Endothelial cell of umbilical vein (primary cell): Measurements from ENCODE around the gene KDM5B. TPM values are rescaled to one million over a fixed set of nuclear protein-coding genes. Genes with fewer than 3 reads are reported as not detected.

Experiments used
- Bru-seq: library from RNA; stranded (reverse); fragments of 400-500 nt; gene quantifications from one replicate; lab custom pipeline; 2021; lab: Mats Ljungman, UMichigan
- BruChase-seq, 2 experiments: library from RNA; stranded (reverse); fragments of 400-500 nt; gene quantifications; one replicate each; lab custom pipeline; 2021; lab: Mats Ljungman, UMichigan
- BruUV-seq: library from RNA; stranded (reverse); fragments of 400-500 nt; replicated peaks from 2 replicates; lab custom pipeline; 2021; lab: Mats Ljungman, UMichigan
- CTCF ChIA-PET: fragments of 300-600, 350-600 bp; sonication (Branson Sonifier 250); formaldehyde crosslinking; loops from one replicate; lab custom pipeline; 2021; ENCODE audit warnings: antibody characterized with exemption, inconsistent platforms; lab: Charles Lee
- POLR2A ChIA-PET: fragments of 300-600, 350-600 bp; sonication (Branson Sonifier 250); formaldehyde crosslinking; loops from one replicate; lab custom pipeline; 2021; ENCODE audit warnings: antibody characterized with exemption, inconsistent platforms; lab: Charles Lee
- DNase-seq: peaks from one replicate; pipeline ENCODE4 v3.0.0-alpha.2; 2011; ENCODE audit warnings: low read depth, low spot score
- FAIRE-seq: peaks from 2 replicates; lab custom pipeline; 2011; peaks lifted over from hg19 to GRCh38; lab: Jason Lieb, UNC
- H2AFZ ChIP-seq: 2 replicates; pipeline ENCODE4 v1.6.0; 2012; ENCODE audit warnings: low read depth, low read length, control low read depth, inconsistent platforms
- H3K27ac ChIP-seq: 2 replicates; pipeline ENCODE4 v1.5.1; 2011; ENCODE audit warnings: low read depth, mild to moderate bottlenecking, control low read depth, low read length, moderate library complexity; ENCODE audit not compliant: insufficient read depth
- H3K27me3 ChIP-seq, 2 experiments: 2 replicates each; pipeline versions ENCODE4 v1.6.0 to v1.6.1; 2011; ENCODE audit warnings: low read length in 2 of 2, mixed read lengths in 1 of 2; ENCODE audit not compliant: control insufficient read depth in 2 of 2, insufficient read depth in 2 of 2
- H3K36me3 ChIP-seq, 2 experiments: 2 replicates in 1 of 2; 3 replicates in 1 of 2; pipeline ENCODE4 v1.5.1; 2011; ENCODE audit warnings: low read length in 2 of 2, mild to moderate bottlenecking in 1 of 2, moderate library complexity in 1 of 2; ENCODE audit not compliant: control insufficient read depth in 2 of 2, insufficient read depth in 2 of 2; ENCODE audit errors: extremely low read depth in 1 of 2
- H3K4me1 ChIP-seq: 3 replicates; pipeline ENCODE4 v1.5.1; 2011; ENCODE audit warnings: mild to moderate bottlenecking, low read length; ENCODE audit not compliant: control insufficient read depth, insufficient read depth; ENCODE audit errors: extremely low read depth
- H3K4me2 ChIP-seq: 2 replicates; pipeline ENCODE4 v1.6.1; 2011; ENCODE audit warnings: low read length, control low read depth, mixed read lengths; ENCODE audit not compliant: insufficient read depth
- H3K4me3 ChIP-seq, 3 experiments: fragments of 200-600 bp in 1 of 3; sonication (generic), shearing (Covaris generic) in 1 of 3; replicated peaks in 1 of 3; 2 replicates each; pipeline ENCODE4 v1.5.1; 2011 to 2016; ENCODE audit warnings: control low read depth in 3 of 3, low read length in 3 of 3, mild to moderate bottlenecking in 2 of 3, inconsistent platforms in 1 of 3, low read depth in 1 of 3, moderate library complexity in 1 of 3; ENCODE audit not compliant: insufficient read depth in 1 of 3
- H3K79me2 ChIP-seq: 2 replicates; pipeline ENCODE4 v1.6.0; 2012; ENCODE audit warnings: low read length, inconsistent platforms; ENCODE audit not compliant: control insufficient read depth, insufficient read depth
- H3K9ac ChIP-seq: replicated peaks from 2 replicates; pipeline ENCODE3; 2011; ENCODE audit warnings: low read length, control low read depth; ENCODE audit not compliant: insufficient read depth; ENCODE audit errors: extremely low read depth
- H3K9me1 ChIP-seq: replicated peaks from 3 replicates; pipeline ENCODE4 v1.6.0; 2011; ENCODE audit warnings: mild to moderate bottlenecking, low read length; ENCODE audit not compliant: control insufficient read depth, insufficient read depth; ENCODE audit errors: extremely low read depth
- H3K9me3 ChIP-seq: replicated peaks from 2 replicates; pipeline ENCODE4 v1.5.1; 2012; ENCODE audit warnings: low read length, inconsistent platforms; ENCODE audit not compliant: control insufficient read depth, insufficient read depth
- H4K20me1 ChIP-seq: replicated peaks from 2 replicates; pipeline ENCODE3; 2011; ENCODE audit warnings: mild to moderate bottlenecking, low read length; ENCODE audit not compliant: control insufficient read depth, insufficient read depth; ENCODE audit errors: extremely low read depth
- EZH2 ChIP-seq: IDR thresholded peaks from 2 replicates; pipeline ENCODE4 v1.6.1; 2012; ENCODE audit warnings: borderline replicate concordance, low read depth, mild to moderate bottlenecking, moderate library complexity, low read length, inconsistent platforms; ENCODE audit not compliant: severe bottlenecking
- FOS ChIP-seq: IDR thresholded peaks from 2 replicates; pipeline ENCODE4 v1.6.1; 2011; ENCODE audit warnings: mild to moderate bottlenecking, low read length, moderate library complexity, borderline replicate concordance; ENCODE audit not compliant: insufficient read depth
- GATA2 ChIP-seq: IDR thresholded peaks from 2 replicates; pipeline ENCODE4 v1.7.0; 2011; ENCODE audit warnings: low read depth, mild to moderate bottlenecking, moderate library complexity, mixed read lengths, low read length; ENCODE audit not compliant: insufficient read length, insufficient read depth
- JUN ChIP-seq: IDR thresholded peaks from 2 replicates; pipeline ENCODE4 v1.6.1; 2011; ENCODE audit warnings: borderline replicate concordance, low read depth; ENCODE audit not compliant: insufficient read length, insufficient read depth
- MYC ChIP-seq: IDR thresholded peaks from one replicate; pipeline ENCODE4 v1.6.1; 2011; ENCODE audit warnings: mild to moderate bottlenecking, low read depth, low read length
- POLR2A ChIP-seq: IDR thresholded peaks from 2 replicates; pipeline ENCODE4 v1.6.1; 2012; ENCODE audit warnings: low read depth, mild to moderate bottlenecking, control low read depth, low read length
- POLR2AphosphoS5 ChIP-seq: IDR thresholded peaks from 2 replicates; pipeline ENCODE4 v1.6.1; 2012; ENCODE audit warnings: low read depth, mild to moderate bottlenecking, control low read depth, low read length, moderate library complexity; ENCODE audit not compliant: insufficient read depth
- dilution Hi-C: fragments of 300-500 bp; cut with MboI; formaldehyde crosslinking; loops from one replicate; pipeline ENCODE4 v1.15.0; 2019; ENCODE audit warnings: low sequenced_read_pairs; ENCODE audit not compliant: extremely low pct_ligation_motif_present
- intact Hi-C: fragments of 100-400 bp; cut with micrococcal nuclease; formaldehyde crosslinking; loops from one replicate; pipeline ENCODE4 v1.10.0; 2022
- long read RNA-seq: library from polyadenylated mRNA; stranded (forward); transcript quantifications from one replicate; pipeline ENCODE4 v2.0.0, GENCODE V29; 2021
- polyA minus RNA-seq, 3 experiments: library from RNA; depleted of rRNA, polyadenylated mRNA; stranded (reverse); fragments of >200 nt; gene quantifications; 1 replicate in 1 of 3; 2 replicates in 2 of 3; pipeline ENCODE4 v1.2.3, GENCODE V29; 2011
- polyA plus RNA-seq, 4 experiments: library from polyadenylated mRNA; depleted of rRNA in 3 of 4; stranded (reverse) in 3 of 4; unstranded in 1 of 4; fragments of >200 nt; gene quantifications; 2 replicates each; pipeline versions ENCODE4 v1.2.1 to v1.2.3, GENCODE V29; 2011 to 2012; ENCODE audit warnings: missing spikeins in 1 of 4
- total RNA-seq: library from RNA; stranded (reverse); gene quantifications from 2 replicates; pipeline ENCODE4 v1.2.3, GENCODE V29; 2021
- TF ChIP-seq, protein P1 (sequence below): IDR thresholded peaks from 2 replicates; pipeline ENCODE4 v1.6.1; 2011; ENCODE audit not compliant: insufficient read depth, insufficient read length
- TF ChIP-seq, protein P2 (sequence below), 2 donors: IDR thresholded peaks; 1 replicate in 1 of 2; 2 replicates in 1 of 2; pipeline ENCODE4 v1.5.1; 2011; ENCODE audit warnings: low read length in 2 of 2, mild to moderate bottlenecking in 2 of 2, moderate library complexity in 2 of 2, control low read depth in 1 of 2, inconsistent platforms in 1 of 2, low read depth in 1 of 2; ENCODE audit not compliant: insufficient read depth in 1 of 2; ENCODE audit errors: extremely low read depth in 1 of 2

KDM5B gene
- total RNA-seq = 65.5 and 69.8 TPM in 2 replicates
- polyA plus RNA-seq = 25.2 and 25.9 TPM in 2 replicates
- polyA plus RNA-seq (2011; cell fraction: cytosol; rRNA removed) = 25.9 and 28.8 TPM in 2 replicates
- polyA plus RNA-seq (2011; cell fraction: nucleus; rRNA removed) = 85.8 and 87.1 TPM in 2 replicates
- 33.0 and 34.5 TPM in 2 replicates for polyA plus RNA-seq (2012)
- polyA minus RNA-seq = 107 and 108 TPM in 2 replicates
- 14.7 TPM for polyA minus RNA-seq (2011; cell fraction: cytosol; rRNA and poly(A)+ RNA removed)
- polyA minus RNA-seq (2011; cell fraction: nucleus; rRNA and poly(A)+ RNA removed) = 138 and 155 TPM in 2 replicates
- percentile 81 among the genes with signal in this experiment for Bru-seq, nascent RNA
- percentile 75 among the genes with signal in this experiment for BruChase-seq, experiment 1, labeled RNA remaining after a 6-hour chase
- percentile 84 among the genes with signal in this experiment for BruChase-seq, experiment 2, labeled RNA remaining after a 2-hour chase
- long read RNA-seq, full-length matches to known transcripts = 40 of 55 reads
- long read RNA-seq, partial matches to known transcripts = 8 of 55 reads
- long read RNA-seq, other reads (novel, unspliced or antisense) = 7 of 55 reads

DNA sequence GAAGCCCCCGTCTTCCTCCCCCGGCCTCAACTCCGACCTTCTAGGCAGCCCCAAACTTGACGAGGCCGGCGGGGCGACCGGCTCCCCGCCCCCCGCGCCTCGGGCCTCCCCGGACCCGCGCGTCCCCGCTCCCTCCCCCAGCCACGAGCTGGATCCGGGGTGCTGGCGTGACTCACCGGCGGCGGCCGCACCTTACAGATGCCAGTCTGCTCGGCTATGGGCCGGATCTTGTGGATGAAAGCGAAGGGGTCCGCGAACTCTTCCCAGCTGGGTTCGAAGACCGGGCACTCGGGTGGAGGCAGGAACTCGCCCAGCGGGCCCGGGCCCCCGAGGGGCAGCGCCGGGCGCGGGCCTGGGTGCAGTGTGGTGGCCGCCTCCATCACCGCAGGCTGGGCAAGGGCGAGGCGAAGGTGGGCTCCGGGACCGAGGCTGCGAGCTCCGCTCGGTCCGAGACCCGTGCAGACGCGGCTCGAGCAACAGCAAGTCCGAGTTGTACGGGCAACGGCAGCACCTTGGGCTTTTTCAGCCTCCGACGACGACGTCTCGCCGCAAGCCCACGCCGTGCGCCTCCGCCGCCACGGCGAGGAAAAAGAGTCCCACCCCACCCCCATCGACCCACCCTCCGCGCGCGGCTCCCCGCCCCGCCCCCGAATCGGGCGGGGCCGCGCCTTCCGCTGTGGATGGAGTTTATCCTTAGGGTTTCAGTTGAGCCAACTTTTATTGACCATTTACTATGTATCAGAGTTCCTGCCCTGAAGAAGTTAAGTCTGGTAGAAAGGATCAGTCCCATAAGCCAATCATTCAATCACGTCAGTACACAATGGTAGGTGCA, at the start of gene KDM5B:
TSS of gene KDM5B (minus strand) at position 496 of the 832 bp plus-strand sequence. CDS start at position 380, 116 bp downstream.
- dilution Hi-C loops = no loop called here

DNA sequence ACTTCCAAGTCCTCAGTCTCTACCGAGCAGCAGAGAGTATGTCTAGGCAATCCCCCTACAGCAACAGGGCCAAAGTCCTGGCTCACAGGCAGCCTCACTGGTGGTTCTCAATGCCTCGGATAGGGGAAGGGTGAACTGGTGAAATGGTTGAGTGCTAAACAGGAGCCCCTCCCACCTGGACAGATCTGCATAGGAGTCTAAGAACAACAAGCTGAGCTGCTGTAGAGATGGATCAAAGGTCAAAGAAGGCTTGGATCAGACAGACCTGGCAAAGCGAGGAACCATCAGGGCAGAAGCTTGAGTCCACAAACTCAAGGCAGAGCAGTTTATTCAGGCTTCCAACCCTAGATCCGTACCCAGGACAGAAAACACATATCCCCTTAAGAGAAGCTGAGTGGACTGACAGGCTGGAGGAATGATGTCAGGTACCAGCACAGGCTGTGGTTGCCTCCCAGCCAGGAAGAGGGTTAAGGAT, 49.0 kb upstream of the KDM5B start:
- Histone ChIP-seq H3K79me2 (no peaks in the 10 kb centered on the region), H3K27ac (no peak overlapping the region), H3K4me1 (peaks cover 10% of the 10 kb centered on the region), H3K9ac (no peak overlapping the region), H3K4me3 (no peak overlapping the region), H3K9me3 (no peaks in the 10 kb centered on the region), H3K4me2 (no peak overlapping the region), H2AFZ (no peak overlapping the region), H4K20me1 (no peaks in the 10 kb centered on the region), H3K27me3 (no peaks in the 10 kb centered on the region), H3K9me1 (no peaks in the 10 kb centered on the region), H3K36me3 (no peaks in the 10 kb centered on the region)
- intact Hi-C loops = no loop called here
- TF ChIP-seq POLR2AphosphoS5 (no peak), MYC (no peak), JUN (no peak), EZH2 (no peak), FOS (no peak), POLR2A (no peak), GATA2 (no peak)
- TF ChIP-seq, protein P1, sequence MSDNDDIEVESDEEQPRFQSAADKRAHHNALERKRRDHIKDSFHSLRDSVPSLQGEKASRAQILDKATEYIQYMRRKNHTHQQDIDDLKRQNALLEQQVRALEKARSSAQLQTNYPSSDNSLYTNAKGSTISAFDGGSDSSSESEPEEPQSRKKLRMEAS = no peak
- TF ChIP-seq, protein P2, sequence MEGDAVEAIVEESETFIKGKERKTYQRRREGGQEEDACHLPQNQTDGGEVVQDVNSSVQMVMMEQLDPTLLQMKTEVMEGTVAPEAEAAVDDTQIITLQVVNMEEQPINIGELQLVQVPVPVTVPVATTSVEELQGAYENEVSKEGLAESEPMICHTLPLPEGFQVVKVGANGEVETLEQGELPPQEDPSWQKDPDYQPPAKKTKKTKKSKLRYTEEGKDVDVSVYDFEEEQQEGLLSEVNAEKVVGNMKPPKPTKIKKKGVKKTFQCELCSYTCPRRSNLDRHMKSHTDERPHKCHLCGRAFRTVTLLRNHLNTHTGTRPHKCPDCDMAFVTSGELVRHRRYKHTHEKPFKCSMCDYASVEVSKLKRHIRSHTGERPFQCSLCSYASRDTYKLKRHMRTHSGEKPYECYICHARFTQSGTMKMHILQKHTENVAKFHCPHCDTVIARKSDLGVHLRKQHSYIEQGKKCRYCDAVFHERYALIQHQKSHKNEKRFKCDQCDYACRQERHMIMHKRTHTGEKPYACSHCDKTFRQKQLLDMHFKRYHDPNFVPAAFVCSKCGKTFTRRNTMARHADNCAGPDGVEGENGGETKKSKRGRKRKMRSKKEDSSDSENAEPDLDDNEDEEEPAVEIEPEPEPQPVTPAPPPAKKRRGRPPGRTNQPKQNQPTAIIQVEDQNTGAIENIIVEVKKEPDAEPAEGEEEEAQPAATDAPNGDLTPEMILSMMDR (IDR thresholded peaks at IDR 0.05; ENCODE audit: extremely low read depth in 1 of 2, insufficient read depth in 1 of 2, low read depth in 1 of 2, low read length in 2 of 2) = no peak
- dilution Hi-C loops = no loop called here
- BruUV-seq = no TSS peak
- FAIRE-seq (no peak), DNase-seq (no peak)
- CTCF ChIA-PET = no interaction called here
- POLR2A ChIA-PET = no interaction called here

More for the DNA sequence above, at the start of gene KDM5B:
- Histone ChIP-seq H3K9ac (peak within 1 kb of the TSS; percentile 76), H3K27me3 (peaks cover 9% of the 10 kb centered on the region in 2 experiments), H3K4me3 (peak within 1 kb of the TSS; percentile 71 to 99 (median 93)), H3K79me2 (peaks cover 48% of the 10 kb centered on the region), H4K20me1 (peaks cover 8% of the 10 kb centered on the region), H3K27ac (peak within 1 kb of the TSS; percentile 20), H3K9me1 (no peaks in the 10 kb centered on the region), H3K4me2 (peak within 1 kb of the TSS; percentile 65), H3K4me1 (peaks cover 13% of the 10 kb centered on the region), H2AFZ (peak within 1 kb of the TSS; percentile 64), H3K9me3 (no peaks in the 10 kb centered on the region), H3K36me3 (no peaks in the 10 kb centered on the region)
- POLR2A ChIA-PET = interaction anchor here (0.7 kb wide), 1 partner anchor 83 kb away, joined by 3 read pairs; no protein-coding TSS in a partner anchor
- peak; percentile 59 for DNase-seq
- CTCF ChIA-PET = interaction anchor here (1.1 kb wide), 1 partner anchor 44 kb away, joined by 3 read pairs; no protein-coding TSS in a partner anchor
- TF ChIP-seq POLR2A (peak; percentile 86), POLR2AphosphoS5 (peak; percentile 91)
- TF ChIP-seq, protein P1 = no peak
- FAIRE-seq = peak; percentile 73
- no TSS peak for BruUV-seq
- intact Hi-C loops = no loop called here
